Hepatocyte (in vitro differentiated cells): ENCODE measurements around the gene C19orf67. TPM values are rescaled to one million over a fixed set of nuclear protein-coding genes. Genes with fewer than 3 reads are reported as not detected.

Experiments used
- DNase-seq: peaks from one replicate; pipeline ENCODE4 v3.0.0-alpha.2; 2016; ENCODE audit warnings: low spot score
- H2AFZ ChIP-seq: fragments of 200-600 bp; sonication (generic); 2 replicates; pipeline ENCODE4 v1.6.0; 2016; ENCODE audit warnings: antibody characterized with exemption, mild to moderate bottlenecking
- H3K27ac ChIP-seq: fragments of 200-600 bp; sonication (generic); 2 replicates; pipeline ENCODE4 v1.5.1; 2016; ENCODE audit warnings: mild to moderate bottlenecking
- H3K27me3 ChIP-seq: fragments of 200-600 bp; sonication (generic); 2 replicates; pipeline ENCODE4 v1.6.1; 2016
- H3K36me3 ChIP-seq: fragments of 200-600 bp; sonication (generic); replicated peaks from 2 replicates; pipeline ENCODE4 v1.5.1; 2016; ENCODE audit warnings: low read depth; ENCODE audit not compliant: insufficient read depth
- H3K4me1 ChIP-seq: fragments of 200-600 bp; sonication (generic); 2 replicates; pipeline ENCODE4 v1.5.1; 2016; ENCODE audit warnings: mild to moderate bottlenecking, moderate library complexity; ENCODE audit not compliant: insufficient read depth
- H3K4me2 ChIP-seq: fragments of 200-600 bp; sonication (generic); 2 replicates; pipeline ENCODE4 v1.6.0; 2016
- H3K4me3 ChIP-seq: fragments of 200-600 bp; sonication (generic); 2 replicates; pipeline ENCODE4 v1.5.1; 2016; ENCODE audit warnings: mild to moderate bottlenecking
- H3K79me2 ChIP-seq: fragments of 200-600 bp; sonication (generic); 2 replicates; pipeline ENCODE4 v1.6.0; 2017; ENCODE audit warnings: mild to moderate bottlenecking
- H3K9me2 ChIP-seq: fragments of 200-600 bp; sonication (generic); replicated peaks from 2 replicates; pipeline ENCODE4 v1.6.0; 2017; ENCODE audit warnings: mild to moderate bottlenecking; ENCODE audit not compliant: insufficient read depth
- H3K9me3 ChIP-seq: fragments of 200-600 bp; sonication (generic); 2 replicates; pipeline ENCODE4 v1.5.1; 2016; ENCODE audit warnings: low read depth, mild to moderate bottlenecking
- H4K20me1 ChIP-seq: fragments of 200-600 bp; sonication (generic); 2 replicates; pipeline ENCODE4 v1.6.0; 2016; ENCODE audit warnings: mild to moderate bottlenecking; ENCODE audit not compliant: insufficient read depth, poor library complexity, severe bottlenecking
- CTCF ChIP-seq: fragments of 200-600 bp; sonication (generic); IDR thresholded peaks from 2 replicates; pipeline ENCODE4 v1.5.1; 2016; ENCODE audit warnings: antibody characterized with exemption, mild to moderate bottlenecking; ENCODE audit not compliant: poor library complexity
- EZH2 ChIP-seq: fragments of 200-600 bp; sonication (generic); IDR thresholded peaks from 2 replicates; pipeline ENCODE4 v1.6.1; 2016; ENCODE audit warnings: antibody characterized with exemption, mild to moderate bottlenecking, borderline replicate concordance
- EZH2phosphoT487 ChIP-seq: fragments of 200-600 bp; sonication (generic); IDR thresholded peaks from one replicate; pipeline ENCODE4 v1.6.1; 2018; ENCODE audit warnings: antibody characterized with exemption, mild to moderate bottlenecking, low read depth, moderate library complexity; ENCODE audit not compliant: unreplicated experiment, severe bottlenecking
- WGBS: methylation state at CpG from one replicate; pipeline ENCODE4 v1.1.6; 2016; ENCODE audit warnings: low lambda C conversion rate; ENCODE audit errors: missing lambda C conversion rate; 5-methylcytosine and 5-hydroxymethylcytosine counted together
- polyA plus RNA-seq: library from polyadenylated mRNA; unstranded; fragments of >200 nt; fragmentation: Nextera tagmentation; extraction: Ambion mirVana; gene quantifications from 2 replicates; pipeline ENCODE4 v1.2.1, GENCODE V29; 2016
- total RNA-seq: library from RNA; depleted of rRNA; stranded (reverse); fragments of >200 nt; gene quantifications from 2 replicates; pipeline ENCODE4 v1.2.3, GENCODE V29; 2014

Gene C19orf67
- total and polyA plus RNA-seq, 2 experiments from 2014 or later: not detected

DNA sequence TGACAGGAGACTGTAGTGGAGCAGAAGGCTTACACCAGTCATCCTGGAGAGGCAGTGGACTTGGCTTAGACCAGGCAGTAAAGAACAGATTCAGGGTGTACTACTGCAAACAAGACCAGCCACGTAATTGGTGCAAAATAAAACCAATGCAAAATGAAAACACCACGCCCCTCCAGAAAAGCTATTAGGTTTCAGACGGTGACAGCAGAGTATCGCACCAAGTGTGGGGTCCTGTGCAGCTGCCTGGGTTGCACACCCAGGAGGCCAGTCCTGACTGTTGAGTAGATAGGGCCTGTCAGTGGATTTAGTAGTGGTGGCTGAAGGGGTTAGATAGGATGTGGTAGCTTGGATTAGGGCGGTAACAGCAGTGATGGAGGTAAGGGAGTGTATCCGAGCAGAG lies 37.3 kb upstream of the C19orf67 start:
- H3K27me3 ChIP-seq: no peaks in the 10 kb centered on the region
- no peaks in the 10 kb centered on the region for H4K20me1 ChIP-seq
- H2AFZ ChIP-seq: no peak overlapping the region
- 94% methylated on average over 6 of the region's 6 CpGs for WGBS
- no peak overlapping the region for H3K27ac ChIP-seq
- H3K36me3 ChIP-seq: no peaks in the 10 kb centered on the region
- H3K9me3 ChIP-seq: no peaks in the 10 kb centered on the region
- H3K4me1 ChIP-seq: peaks cover 11% of the 10 kb centered on the region
- no peaks in the 10 kb centered on the region for H3K79me2 ChIP-seq
- H3K4me2 ChIP-seq: no peak overlapping the region
- TF ChIP-seq EZH2: no peak
- no peak for TF ChIP-seq CTCF
- TF ChIP-seq EZH2phosphoT487: no peak
- no peak overlapping the region for H3K4me3 ChIP-seq
- no peaks in the 10 kb centered on the region for H3K9me2 ChIP-seq
- no peak for DNase-seq

GRCh38 chr19:14120497-14120780 lies 34.9 kb upstream of the C19orf67 start:
- no peak for DNase-seq
- H3K27ac ChIP-seq: no peak overlapping the region
- no peak overlapping the region for H3K4me3 ChIP-seq
- H3K4me2 ChIP-seq: no peak overlapping the region
- TF ChIP-seq EZH2 (no peak), EZH2phosphoT487 (no peak), CTCF (no peak)
- peaks cover 18% of the 10 kb centered on the region for H3K79me2 ChIP-seq
- no peaks in the 10 kb centered on the region for H3K9me3 ChIP-seq
- no peaks in the 10 kb centered on the region for H3K9me2 ChIP-seq
- peaks cover 2% of the 10 kb centered on the region for H4K20me1 ChIP-seq
- H3K27me3 ChIP-seq: no peaks in the 10 kb centered on the region
- WGBS: 100% methylated on average over 7 of the region's 7 CpGs
- H3K4me1 ChIP-seq: peaks cover 11% of the 10 kb centered on the region
- H3K36me3 ChIP-seq: no peaks in the 10 kb centered on the region
- no peak overlapping the region for H2AFZ ChIP-seq

DNA sequence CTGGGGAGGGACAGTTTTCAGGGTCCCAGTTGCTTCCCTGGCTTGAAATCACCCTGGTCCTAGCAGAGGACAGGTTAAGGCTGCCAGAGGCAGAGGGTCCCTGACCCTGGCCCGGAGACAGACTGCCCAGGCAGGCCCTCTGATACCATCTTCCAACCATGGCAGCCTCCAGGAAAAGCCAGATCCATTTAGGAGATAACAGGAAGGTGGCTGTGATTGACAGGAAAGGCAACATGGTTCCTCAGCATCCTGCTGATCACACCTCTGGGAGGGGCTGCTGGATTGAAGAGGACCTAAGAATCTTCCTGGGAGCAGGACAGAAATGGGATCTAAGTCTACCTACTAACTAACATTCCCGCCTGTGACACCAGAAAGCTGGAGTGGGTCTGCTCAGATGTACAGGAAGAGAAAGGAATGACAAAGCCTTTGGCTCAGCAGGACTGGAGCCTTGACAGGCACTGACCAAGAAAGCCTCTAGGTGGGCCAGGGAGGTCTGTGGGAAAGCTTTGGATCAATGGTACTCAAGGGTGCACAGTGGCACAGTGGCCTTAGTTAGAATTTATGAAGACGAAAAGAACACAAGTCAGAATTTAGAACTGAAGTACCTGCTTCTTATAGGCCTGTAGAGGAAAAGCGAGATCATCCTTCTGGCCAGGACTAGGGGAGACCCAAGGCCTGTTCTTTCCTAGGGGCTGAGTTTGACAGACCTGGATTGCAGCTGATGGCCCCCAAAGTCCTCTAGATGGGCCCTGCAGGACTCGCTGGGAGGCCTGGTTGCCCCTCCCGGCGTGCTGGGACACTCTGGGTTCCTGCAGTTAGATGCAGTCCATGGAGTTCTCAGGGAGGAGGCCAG lies 34.3 kb upstream of the C19orf67 start:
- no peak for DNase-seq
- WGBS: 97% methylated on average over 6 of the region's 7 CpGs
- Histone ChIP-seq H3K79me2 (peaks cover 24% of the 10 kb centered on the region), H3K27ac (peak overlapping the region; percentile 99), H3K9me2 (no peaks in the 10 kb centered on the region), H3K4me2 (peak overlapping the region; percentile 95), H3K4me3 (no peak overlapping the region), H3K27me3 (no peaks in the 10 kb centered on the region), H3K9me3 (no peaks in the 10 kb centered on the region), H3K36me3 (no peaks in the 10 kb centered on the region), H2AFZ (no peak overlapping the region), H4K20me1 (peaks cover 2% of the 10 kb centered on the region), H3K4me1 (peaks cover 11% of the 10 kb centered on the region)
- TF ChIP-seq EZH2phosphoT487 (no peak), EZH2 (no peak), CTCF (no peak)

GRCh38 chr19:14119146-14119545 lies 33.6 kb upstream of the C19orf67 start:
- no peak for DNase-seq
- Histone ChIP-seq H3K4me1 (peaks cover 11% of the 10 kb centered on the region), H3K9me2 (no peaks in the 10 kb centered on the region), H3K36me3 (no peaks in the 10 kb centered on the region), H4K20me1 (peaks cover 2% of the 10 kb centered on the region), H3K4me2 (peak overlapping the region; percentile 95), H3K9me3 (no peaks in the 10 kb centered on the region), H3K4me3 (no peak overlapping the region), H3K27ac (peak overlapping the region; percentile 99), H3K27me3 (no peaks in the 10 kb centered on the region), H3K79me2 (peaks cover 31% of the 10 kb centered on the region), H2AFZ (peak overlapping the region; percentile 51)
- TF ChIP-seq EZH2phosphoT487: no peak
- TF ChIP-seq CTCF: no peak
- no peak for TF ChIP-seq EZH2
- WGBS: 82% methylated on average over 3 of the region's 3 CpGs
